SK-N-MC (cell line): Measurements from ENCODE around the gene DUSP28.

Experiments used
- DNase-seq: peaks from one replicate; pipeline ENCODE4 v3.0.0-alpha.2; 2011; ENCODE audit warnings: low read depth, low spot score
- H3K27ac ChIP-seq: fragments of 200-600 bp; sonication (generic); 2 replicates; pipeline ENCODE4 v1.5.1; 2016; ENCODE audit warnings: mixed run types
- H3K36me3 ChIP-seq: fragments of 200-600 bp; sonication (generic); 2 replicates; pipeline ENCODE4 v1.6.1; 2017; ENCODE audit warnings: antibody characterized with exemption, low read length, mixed read lengths; ENCODE audit not compliant: insufficient read depth
- H3K4me3 ChIP-seq: fragments of 200-600 bp; sonication (generic); 2 replicates; pipeline ENCODE4 v1.5.1; 2016
- H3K9ac ChIP-seq: fragments of 200-600 bp; sonication (generic); 2 replicates; pipeline ENCODE4 v1.8.0; 2017; ENCODE audit warnings: mixed run types, mixed read lengths; ENCODE audit not compliant: insufficient read length
- H3K9me3 ChIP-seq: fragments of 200-600 bp; sonication (generic); 2 replicates; pipeline ENCODE4 v1.6.1; 2017; ENCODE audit warnings: low read depth, mild to moderate bottlenecking, antibody characterized with exemption, low read length, moderate library complexity, mixed read lengths
- EZH2 ChIP-seq: fragments of 200-600 bp; sonication (generic); IDR thresholded peaks from one replicate; pipeline ENCODE4 v1.6.1; 2017; ENCODE audit warnings: antibody characterized with exemption
- FOXP2 ChIP-seq: optimal IDR thresholded peaks from 2 replicates; pipeline ENCODE3; 2011; ENCODE audit warnings: mild to moderate bottlenecking, moderate library complexity; ENCODE audit not compliant: insufficient read depth; ENCODE audit errors: extremely low read length, control extremely low read depth
- POLR2AphosphoS5 ChIP-seq: IDR thresholded peaks from 2 replicates; pipeline ENCODE4 v1.6.1; 2012; ENCODE audit warnings: mild to moderate bottlenecking, low read depth, low read length, borderline replicate concordance

DUSP28 gene

DNA sequence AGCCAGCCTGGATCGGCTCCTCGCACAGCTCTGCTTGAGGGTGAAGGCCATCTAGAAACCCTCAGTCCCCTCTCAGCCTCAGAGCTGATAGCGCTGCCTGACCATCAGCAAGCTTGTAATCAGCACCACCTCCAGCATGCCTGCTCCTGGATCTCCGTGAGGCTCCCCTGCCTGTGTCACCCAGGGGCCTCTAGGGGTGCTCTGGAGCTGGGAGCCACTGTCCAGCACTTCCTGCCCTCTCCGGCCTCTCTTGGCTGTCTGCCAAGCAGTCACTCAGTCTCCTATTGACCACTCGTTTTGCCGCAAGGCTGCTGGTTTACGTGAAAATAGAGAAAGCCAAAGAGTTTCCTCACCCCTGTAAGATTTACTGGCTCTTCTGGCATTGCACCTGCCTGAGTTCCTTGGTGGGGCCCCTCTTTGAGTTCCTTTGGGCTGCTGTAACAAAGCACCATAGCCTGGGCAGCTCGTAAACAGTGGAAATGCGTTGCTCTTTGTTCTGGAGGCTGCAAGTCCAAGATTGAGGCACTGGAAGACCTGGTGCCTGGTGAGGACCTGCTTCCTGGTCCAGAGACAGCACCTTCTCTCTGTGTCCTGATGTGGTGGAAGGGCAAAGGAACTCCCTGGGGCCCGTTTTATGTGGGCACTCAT lies 44.3 kb downstream of the DUSP28 start:
- no peak for DNase-seq
- no peak for TF ChIP-seq POLR2AphosphoS5
- TF ChIP-seq FOXP2, result no peak
- no peak for TF ChIP-seq EZH2
- Histone ChIP-seq H3K36me3 (no peaks in the 10 kb centered on the region), H3K9ac (no peak overlapping the region), H3K27ac (no peak overlapping the region), H3K4me3 (no peak overlapping the region), H3K9me3 (no peaks in the 10 kb centered on the region)

GRCh38 chr2:240604939-240605716 lies 45.0 kb downstream of the DUSP28 start:
- no peak for DNase-seq
- Histone ChIP-seq H3K27ac (no peak overlapping the region), H3K4me3 (no peak overlapping the region), H3K9me3 (no peaks in the 10 kb centered on the region), H3K9ac (no peak overlapping the region), H3K36me3 (no peaks in the 10 kb centered on the region)
- TF ChIP-seq POLR2AphosphoS5, result no peak
- no peak for TF ChIP-seq EZH2
- no peak for TF ChIP-seq FOXP2

- H3K27ac ChIP-seq, result no peak overlapping the region
- H3K9ac ChIP-seq, result no peak overlapping the region
These were observed 45.9 kb downstream of the DUSP28 start for GRCh38 chr2:240605867-240606743.

GRCh38 chr2:240611601-240612210 lies 51.5 kb downstream of the DUSP28 start:
- H3K9ac ChIP-seq, result no peak overlapping the region
- no peak overlapping the region for H3K4me3 ChIP-seq
- H3K9me3 ChIP-seq, result no peaks in the 10 kb centered on the region
- no peak overlapping the region for H3K27ac ChIP-seq
- no peak for DNase-seq
- TF ChIP-seq FOXP2 (no peak), EZH2 (no peak), POLR2AphosphoS5 (no peak)
- H3K36me3 ChIP-seq, result no peaks in the 10 kb centered on the region

More at GRCh38 chr2:240605867-240606743, 45.9 kb downstream of the DUSP28 start:
- no peaks in the 10 kb centered on the region for H3K36me3 ChIP-seq
- TF ChIP-seq EZH2 (no peak), FOXP2 (no peak), POLR2AphosphoS5 (no peak)
- no peak for DNase-seq
- no peaks in the 10 kb centered on the region for H3K9me3 ChIP-seq
- no peak overlapping the region for H3K4me3 ChIP-seq
